GM19395 (cell line): ENCODE data around the gene RBM44.

Source experiments
- ATAC-seq: cut with Tn5 transposase; IDR thresholded peaks from one replicate; pipeline ENCODE4 v1.9.1; 2021; ENCODE audit warnings: mild to moderate bottlenecking, moderate library complexity; ENCODE audit not compliant: unreplicated experiment

Gene RBM44

GRCh38 chr2:237885111-237885930 is 86.7 kb downstream of the RBM44 start:
- ATAC-seq = no peak

- no peak for ATAC-seq
Observed at GRCh38 chr2:237885931-237886684, 87.5 kb downstream of the RBM44 start.

GRCh38 chr2:237886685-237887481 is 88.3 kb downstream of the RBM44 start:
- no peak for ATAC-seq

- ATAC-seq = no peak
Observed at GRCh38 chr2:237888389-237888788, 89.8 kb downstream of the RBM44 start.

DNA sequence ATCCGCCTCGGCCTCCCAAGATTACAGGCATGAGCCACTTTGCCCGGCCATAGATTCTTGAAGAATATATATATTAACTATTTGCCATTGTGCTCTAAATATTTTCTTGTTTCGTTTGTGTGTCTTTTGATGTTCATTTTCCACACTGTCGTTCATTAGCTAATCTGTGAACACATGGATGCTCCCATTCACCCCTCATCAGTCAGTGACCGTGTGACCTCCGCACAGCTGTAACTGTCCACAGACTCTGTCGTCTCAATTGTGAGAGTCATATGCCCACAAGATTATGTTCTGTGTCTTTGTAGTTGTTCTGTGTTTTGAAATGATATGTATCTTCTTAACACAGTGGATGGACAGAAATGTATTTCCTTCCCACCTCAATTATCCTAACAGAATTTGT is 90.4 kb downstream of the RBM44 start:
- ATAC-seq = no peak

GRCh38 chr2:237889811-237890210 is 91.2 kb downstream of the RBM44 start:
- ATAC-seq = no peak
